WTC11 (cell line): ENCODE results near the gene RFPL3. TPM values are rescaled to one million over a fixed set of nuclear protein-coding genes. Genes with fewer than 3 reads are reported as not detected.
A peak's percentile ranks its signal among the peaks of the same experiment; 100 is the strongest.
"Not testable (repeated sequence)": the region's sequence is repeated elsewhere in the genome, so short reads cannot be mapped to it uniquely, and the experiment has no call there.

ENCODE experiments used
- ATAC-seq: fragments of 200-7000 bp; cut with Tn5 transposase; 2 replicates; pipeline ENCODE4 v1.10.0; 2021; ENCODE audit warnings: mild to moderate bottlenecking, moderate library complexity
- CTCF ChIA-PET: fragments of 300-600 bp; sonication (Branson Sonifier 250); formaldehyde crosslinking; loops from one replicate; lab custom pipeline; 2021; ENCODE audit warnings: antibody characterized with exemption; lab: Charles Lee
- POLR2A ChIA-PET: fragments of 350-600 bp; sonication (Branson Sonifier 250); formaldehyde crosslinking; loops from one replicate; lab custom pipeline; 2021; ENCODE audit warnings: antibody characterized with exemption; lab: Charles Lee
- DNase-seq: peaks from one replicate; pipeline ENCODE4 v3.0.0; 2021; ENCODE audit warnings: low spot score
- H3K27ac Mint-ChIP-seq: 2 replicates; pipeline ENCODE4 v1.8.0; 2021; ENCODE audit warnings: mixed read lengths
- H3K27me3 Mint-ChIP-seq: 2 replicates; pipeline ENCODE4 v1.8.0; 2021; ENCODE audit warnings: low read depth, mild to moderate bottlenecking, moderate library complexity, mixed read lengths
- H3K36me3 Mint-ChIP-seq: 2 replicates; pipeline ENCODE4 v1.8.0; 2021; ENCODE audit warnings: mixed read lengths
- H3K4me1 Mint-ChIP-seq: 2 replicates; pipeline ENCODE4 v1.8.0; 2022; ENCODE audit warnings: mixed read lengths
- H3K4me3 Mint-ChIP-seq: 2 replicates; pipeline ENCODE4 v1.8.0; 2021; ENCODE audit warnings: mild to moderate bottlenecking, moderate library complexity, mixed read lengths
- H3K9me3 Mint-ChIP-seq: 2 replicates; pipeline ENCODE4 v1.8.0; 2021; ENCODE audit warnings: mixed read lengths
- CBFB ChIP-seq: sonication (generic); formaldehyde crosslinking; IDR thresholded peaks from 2 replicates; pipeline ENCODE4 v1.8.1; 2022; ENCODE audit warnings: mild to moderate bottlenecking, low read depth, missing genetic modification reagents
- CREB1 ChIP-seq: sonication (generic); formaldehyde crosslinking; IDR thresholded peaks from 2 replicates; pipeline ENCODE4 v1.8.0; 2023; ENCODE audit warnings: mild to moderate bottlenecking, missing genetic modification reagents
- E2F4 ChIP-seq: sonication (generic); formaldehyde crosslinking; IDR thresholded peaks from 2 replicates; pipeline ENCODE4 v1.8.1; 2022; ENCODE audit warnings: low read depth, mild to moderate bottlenecking, moderate library complexity, missing genetic modification reagents, borderline replicate concordance
- EMX1 ChIP-seq: fragments of 250-450 bp; sonication (Bioruptor Pico); IDR thresholded peaks from 2 replicates; pipeline ENCODE4 v1.8.0; 2021; ENCODE audit warnings: mild to moderate bottlenecking
- GABPB1 ChIP-seq: sonication (generic); formaldehyde crosslinking; IDR thresholded peaks from 2 replicates; pipeline ENCODE4 v1.8.1; 2023; ENCODE audit warnings: mild to moderate bottlenecking, missing genetic modification reagents
- HMGA2 ChIP-seq: fragments of 250-450 bp; sonication (Bioruptor Pico); IDR thresholded peaks from 2 replicates; pipeline ENCODE4 v1.4.0; 2021; ENCODE audit warnings: mild to moderate bottlenecking, moderate library complexity
- MXD4 ChIP-seq: fragments of 250-450 bp; sonication (Bioruptor Pico); IDR thresholded peaks from 2 replicates; pipeline ENCODE4 v1.8.0; 2021; ENCODE audit warnings: mild to moderate bottlenecking, moderate library complexity, borderline replicate concordance
- NFE2L1 ChIP-seq: sonication (generic); formaldehyde crosslinking; IDR thresholded peaks from 2 replicates; pipeline ENCODE4 v1.8.1; 2023; ENCODE audit warnings: missing genetic modification reagents
- NR2C2 ChIP-seq: sonication (generic); formaldehyde crosslinking; IDR thresholded peaks from 2 replicates; pipeline ENCODE4 v1.8.0; 2022; ENCODE audit warnings: mild to moderate bottlenecking, missing genetic modification reagents
- NR3C1 ChIP-seq: sonication (generic); formaldehyde crosslinking; conservative IDR thresholded peaks from 2 replicates; pipeline ENCODE4 v1.8.1; 2023; ENCODE audit warnings: low read depth, mild to moderate bottlenecking, missing genetic modification reagents
- PRRX2 ChIP-seq: fragments of 250-450 bp; sonication (Bioruptor Pico); IDR thresholded peaks from 2 replicates; pipeline ENCODE4 v1.8.0; 2021; ENCODE audit warnings: mild to moderate bottlenecking
- ZNF532 ChIP-seq: fragments of 250-450 bp; sonication (Bioruptor Pico); IDR thresholded peaks from 2 replicates; pipeline ENCODE4 v1.9.0; 2021; ENCODE audit warnings: mild to moderate bottlenecking, borderline replicate concordance
- total RNA-seq: library from RNA; stranded (reverse); gene quantifications from 3 replicates; pipeline ENCODE4 v1.2.3, GENCODE V29; 2021
- TF ChIP-seq, protein P1 (sequence below): sonication (generic); formaldehyde crosslinking; IDR thresholded peaks from 2 replicates; pipeline ENCODE4 v1.8.0; 2022; ENCODE audit warnings: mild to moderate bottlenecking, missing genetic modification reagents
- TF ChIP-seq, protein P2 (sequence below): sonication (generic); formaldehyde crosslinking; IDR thresholded peaks from 2 replicates; pipeline ENCODE4 v1.8.1; 2023; ENCODE audit warnings: mild to moderate bottlenecking, missing genetic modification reagents
- TF ChIP-seq, protein P3 (sequence below): sonication (generic); formaldehyde crosslinking; IDR thresholded peaks from 2 replicates; pipeline ENCODE4 v1.8.0; 2023; ENCODE audit warnings: missing genetic modification reagents
- TF ChIP-seq, protein P4 (sequence below): sonication (generic); formaldehyde crosslinking; IDR thresholded peaks from 2 replicates; pipeline ENCODE4 v1.8.0; 2022; ENCODE audit warnings: mild to moderate bottlenecking, missing genetic modification reagents

The RFPL3 gene
- total RNA-seq, 1 experiment from 2014 or later: not detected

- TF ChIP-seq, protein P1, sequence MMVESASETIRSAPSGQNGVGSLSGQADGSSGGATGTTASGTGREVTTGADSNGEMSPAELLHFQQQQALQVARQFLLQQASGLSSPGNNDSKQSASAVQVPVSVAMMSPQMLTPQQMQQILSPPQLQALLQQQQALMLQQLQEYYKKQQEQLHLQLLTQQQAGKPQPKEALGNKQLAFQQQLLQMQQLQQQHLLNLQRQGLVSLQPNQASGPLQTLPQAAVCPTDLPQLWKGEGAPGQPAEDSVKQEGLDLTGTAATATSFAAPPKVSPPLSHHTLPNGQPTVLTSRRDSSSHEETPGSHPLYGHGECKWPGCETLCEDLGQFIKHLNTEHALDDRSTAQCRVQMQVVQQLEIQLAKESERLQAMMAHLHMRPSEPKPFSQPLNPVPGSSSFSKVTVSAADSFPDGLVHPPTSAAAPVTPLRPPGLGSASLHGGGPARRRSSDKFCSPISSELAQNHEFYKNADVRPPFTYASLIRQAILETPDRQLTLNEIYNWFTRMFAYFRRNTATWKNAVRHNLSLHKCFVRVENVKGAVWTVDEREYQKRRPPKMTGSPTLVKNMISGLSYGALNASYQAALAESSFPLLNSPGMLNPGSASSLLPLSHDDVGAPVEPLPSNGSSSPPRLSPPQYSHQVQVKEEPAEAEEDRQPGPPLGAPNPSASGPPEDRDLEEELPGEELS (CRISPR knock-in tag): no peak
- TF ChIP-seq, protein P2, sequence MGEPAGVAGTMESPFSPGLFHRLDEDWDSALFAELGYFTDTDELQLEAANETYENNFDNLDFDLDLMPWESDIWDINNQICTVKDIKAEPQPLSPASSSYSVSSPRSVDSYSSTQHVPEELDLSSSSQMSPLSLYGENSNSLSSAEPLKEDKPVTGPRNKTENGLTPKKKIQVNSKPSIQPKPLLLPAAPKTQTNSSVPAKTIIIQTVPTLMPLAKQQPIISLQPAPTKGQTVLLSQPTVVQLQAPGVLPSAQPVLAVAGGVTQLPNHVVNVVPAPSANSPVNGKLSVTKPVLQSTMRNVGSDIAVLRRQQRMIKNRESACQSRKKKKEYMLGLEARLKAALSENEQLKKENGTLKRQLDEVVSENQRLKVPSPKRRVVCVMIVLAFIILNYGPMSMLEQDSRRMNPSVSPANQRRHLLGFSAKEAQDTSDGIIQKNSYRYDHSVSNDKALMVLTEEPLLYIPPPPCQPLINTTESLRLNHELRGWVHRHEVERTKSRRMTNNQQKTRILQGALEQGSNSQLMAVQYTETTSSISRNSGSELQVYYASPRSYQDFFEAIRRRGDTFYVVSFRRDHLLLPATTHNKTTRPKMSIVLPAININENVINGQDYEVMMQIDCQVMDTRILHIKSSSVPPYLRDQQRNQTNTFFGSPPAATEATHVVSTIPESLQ (CRISPR knock-in tag): no peak
Observed at GRCh38 chr22:32335471-32335870, 22.2 kb upstream of the RFPL3 start (continued).

DNA sequence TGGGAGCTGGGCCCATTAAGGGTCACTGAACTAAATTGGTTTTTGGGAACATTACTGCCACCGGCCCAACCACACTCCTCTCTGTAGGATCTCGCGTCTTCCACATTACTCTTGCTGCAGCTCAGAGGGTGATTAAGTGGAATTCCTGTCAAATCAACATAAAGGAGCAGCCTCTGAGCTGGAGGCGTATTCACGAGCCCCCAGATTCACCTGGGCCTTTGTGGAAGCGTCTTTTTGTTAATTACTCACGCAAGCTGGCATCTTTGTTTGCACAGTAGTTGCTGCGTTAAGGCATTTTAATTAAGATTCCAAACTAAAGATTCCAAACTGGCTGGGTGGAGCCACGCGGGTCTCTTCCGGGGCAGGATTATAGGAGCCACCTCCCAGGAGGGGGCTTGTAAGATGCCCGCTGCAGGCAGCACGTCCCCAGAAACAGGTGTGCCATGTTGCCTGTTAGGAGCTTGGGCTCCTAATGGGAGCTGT is 21.5 kb upstream of the RFPL3 start:
- peak overlapping the region; percentile 62 for H3K27ac Mint-ChIP-seq
- no peak overlapping the region for H3K4me3 Mint-ChIP-seq
- POLR2A ChIA-PET: no interaction called here
- DNase-seq (no peak), ATAC-seq (peak; percentile 71)
- CTCF ChIA-PET: interaction anchor here (0.6 to 2.4 kb wide), 9 partner anchors 10 to 366 kb away, joined by 3 to 7 read pairs (median 4); no protein-coding TSS in a partner anchor
- TF ChIP-seq HMGA2 (CRISPR knock-in tag) (no peak), GABPB1 (CRISPR knock-in tag) (no peak)
- no peaks in the 10 kb centered on the region for H3K9me3 Mint-ChIP-seq
- H3K36me3 Mint-ChIP-seq: no peaks in the 10 kb centered on the region
- peaks cover 23% of the 10 kb centered on the region for H3K27me3 Mint-ChIP-seq
- peaks cover 42% of the 10 kb centered on the region for H3K4me1 Mint-ChIP-seq

DNA sequence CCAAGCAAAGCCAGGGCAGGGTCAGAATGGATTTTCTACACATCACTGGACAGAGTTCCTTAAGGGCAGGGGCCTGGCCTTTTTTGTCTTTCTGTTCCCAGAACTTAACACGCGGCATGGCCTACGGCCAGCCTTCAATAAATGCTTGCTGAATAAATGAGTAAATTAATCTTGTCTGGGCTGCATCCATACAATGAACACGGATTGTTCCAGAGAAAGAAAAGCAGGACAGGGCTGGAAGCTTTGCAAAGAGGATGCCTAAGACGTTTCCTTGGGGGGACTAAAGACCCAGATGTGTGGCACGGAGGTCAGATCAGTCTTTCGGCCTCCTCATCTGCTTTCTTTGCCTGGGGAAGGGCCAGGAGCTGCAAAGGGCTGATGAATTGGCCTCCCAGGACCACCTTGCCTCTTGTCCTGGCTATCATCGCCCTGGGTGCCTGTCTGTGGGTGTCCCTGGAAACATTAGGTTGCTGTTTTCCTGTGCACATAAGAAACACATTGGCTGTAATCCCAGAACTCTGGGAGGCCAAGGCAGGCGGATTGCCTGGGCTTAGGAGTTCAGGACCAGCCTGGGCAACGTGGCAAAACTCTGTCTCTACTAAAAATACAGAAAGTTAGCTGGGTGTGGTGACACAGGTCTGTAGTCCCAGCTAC is 20.8 kb upstream of the RFPL3 start:
- Mint-ChIP-seq H3K4me1 (peaks cover 46% of the 10 kb centered on the region), H3K9me3 (no peaks in the 10 kb centered on the region), H3K27ac (no peak overlapping the region), H3K4me3 (no peak overlapping the region), H3K36me3 (no peaks in the 10 kb centered on the region), H3K27me3 (peaks cover 27% of the 10 kb centered on the region)
- no peak for TF ChIP-seq CREB1 (CRISPR knock-in tag)
- TF ChIP-seq NR3C1 (CRISPR knock-in tag): no peak
- TF ChIP-seq CBFB: no peak
- POLR2A ChIA-PET: no interaction called here
- DNase-seq: no peak
- no peak for ATAC-seq
- CTCF ChIA-PET: interaction anchor here (0.6 to 2.4 kb wide), 7 partner anchors 13 to 135 kb away, joined by 3 to 7 read pairs (median 3); no protein-coding TSS in a partner anchor

DNA sequence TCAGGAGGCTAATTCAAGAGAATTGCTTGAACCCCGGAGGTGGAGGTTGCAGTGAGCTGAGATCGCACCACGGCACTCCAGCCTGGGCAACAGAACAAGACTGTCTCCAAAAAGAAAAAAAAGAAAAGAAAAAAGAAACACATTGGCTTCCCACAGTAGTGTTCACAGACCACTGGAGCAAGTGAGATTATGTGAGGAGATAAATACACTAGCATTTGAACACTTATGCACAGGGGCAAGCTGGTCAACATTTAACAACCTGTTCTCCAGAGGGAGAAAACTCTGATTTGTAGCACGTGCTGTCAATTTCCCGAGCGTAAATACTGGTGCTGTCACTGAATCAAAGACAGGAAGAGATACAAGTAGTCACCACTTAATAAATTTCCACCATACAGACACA is 20.2 kb upstream of the RFPL3 start:
- POLR2A ChIA-PET, H3K9me3 Mint-ChIP-seq, H3K27ac Mint-ChIP-seq, DNase-seq, ATAC-seq, H3K4me3 Mint-ChIP-seq, H3K36me3 Mint-ChIP-seq: not testable (repeated sequence)
- CTCF ChIA-PET: interaction anchor here (1.1 to 2.4 kb wide), 2 partner anchors 41 to 130 kb away, joined by 3 to 7 read pairs; no protein-coding TSS in a partner anchor
- Mint-ChIP-seq H3K27me3 (peaks cover 27% of the 10 kb centered on the region), H3K4me1 (peaks cover 44% of the 10 kb centered on the region)

DNA sequence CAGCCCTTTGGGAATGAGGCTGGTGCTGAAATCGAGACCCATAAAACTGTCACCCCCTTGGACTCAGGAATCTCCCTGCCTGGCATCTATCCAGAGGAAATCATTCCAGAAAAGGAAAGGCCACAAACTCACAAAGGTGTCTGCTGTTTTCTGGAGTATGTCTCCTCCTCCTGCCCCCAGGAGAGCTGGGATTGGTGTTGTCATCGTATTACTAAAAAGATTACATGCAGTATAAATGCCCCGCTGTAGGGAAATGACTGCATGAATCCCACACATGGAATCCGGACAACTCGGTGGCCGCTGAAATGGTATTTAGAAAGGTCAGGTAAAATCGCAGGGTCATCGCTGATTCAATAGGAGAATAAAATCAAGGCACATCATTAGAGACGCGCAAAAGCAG is 18.9 kb upstream of the RFPL3 start:
- H3K36me3 Mint-ChIP-seq: no peaks in the 10 kb centered on the region
- ChIA-PET CTCF (interaction anchor here (1.7 kb wide), 1 partner anchor 72 kb away, joined by 9 read pairs; no protein-coding TSS in a partner anchor), POLR2A (no interaction called here)
- DNase-seq (no peak), ATAC-seq (no peak)
- no peak overlapping the region for H3K27ac Mint-ChIP-seq
- no peaks in the 10 kb centered on the region for H3K9me3 Mint-ChIP-seq
- peaks cover 27% of the 10 kb centered on the region for H3K27me3 Mint-ChIP-seq
- H3K4me1 Mint-ChIP-seq: peaks cover 36% of the 10 kb centered on the region
- H3K4me3 Mint-ChIP-seq: no peak overlapping the region
- TF ChIP-seq NFE2L1 (CRISPR knock-in tag) (no peak), ZNF532 (CRISPR knock-in tag) (no peak), PRRX2 (CRISPR knock-in tag) (no peak), NR2C2 (no peak), E2F4 (no peak), EMX1 (no peak), MXD4 (CRISPR knock-in tag) (no peak)
- TF ChIP-seq, protein P3, sequence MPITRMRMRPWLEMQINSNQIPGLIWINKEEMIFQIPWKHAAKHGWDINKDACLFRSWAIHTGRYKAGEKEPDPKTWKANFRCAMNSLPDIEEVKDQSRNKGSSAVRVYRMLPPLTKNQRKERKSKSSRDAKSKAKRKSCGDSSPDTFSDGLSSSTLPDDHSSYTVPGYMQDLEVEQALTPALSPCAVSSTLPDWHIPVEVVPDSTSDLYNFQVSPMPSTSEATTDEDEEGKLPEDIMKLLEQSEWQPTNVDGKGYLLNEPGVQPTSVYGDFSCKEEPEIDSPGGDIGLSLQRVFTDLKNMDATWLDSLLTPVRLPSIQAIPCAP (CRISPR knock-in tag): no peak
- TF ChIP-seq, protein P4, sequence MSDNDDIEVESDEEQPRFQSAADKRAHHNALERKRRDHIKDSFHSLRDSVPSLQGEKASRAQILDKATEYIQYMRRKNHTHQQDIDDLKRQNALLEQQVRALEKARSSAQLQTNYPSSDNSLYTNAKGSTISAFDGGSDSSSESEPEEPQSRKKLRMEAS (CRISPR knock-in tag): no peak
